GM12891 (cell line): ENCODE measurements around the gene SP140.

Experiments
- POLR2A ChIP-seq: IDR thresholded peaks from 2 replicates; pipeline ENCODE4 v1.6.1; 2011; ENCODE audit warnings: low read depth, low read length, control low read depth
- SPI1 ChIP-seq: IDR thresholded peaks from 2 replicates; pipeline ENCODE4 v1.6.1; 2011; ENCODE audit warnings: low read depth, low read length, control low read depth
- TAF1 ChIP-seq: IDR thresholded peaks from 2 replicates; pipeline ENCODE4 v1.6.1; 2011; ENCODE audit warnings: low read depth, low read length, control low read depth

- TF ChIP-seq POLR2A, result no peak
- TF ChIP-seq TAF1, result no peak
- peak; percentile 54; the same call in 1 of the 2 replicates for TF ChIP-seq SPI1
Measured at GRCh38 chr2:230269715-230270114, 44.2 kb downstream of the SP140 start.
